HS-5 (cell line): ENCODE data around the gene RRM2.
A peak's percentile ranks its signal among the peaks of the same experiment; 100 is the strongest.

Source experiments
- DNase-seq: peaks from one replicate; pipeline ENCODE4 v3.0.0-alpha.2; 2012; ENCODE audit warnings: low read depth

RRM2 gene

GRCh38 chr2:10122500-10123280 lies at the start of gene RRM2:
Gene RRM2 (plus strand): TSS chr2:10122739. CDS start chr2:10122799, 60 bp downstream.
- DNase-seq, result peak; percentile 71

- DNase-seq, result no peak
These were observed 48.8 kb upstream of the RRM2 start for GRCh38 chr2:10073706-10074105.

GRCh38 chr2:10075101-10075500 lies 47.4 kb upstream of the RRM2 start:
- no peak for DNase-seq

GRCh38 chr2:10075571-10076209 lies 46.8 kb upstream of the RRM2 start:
- DNase-seq, result no peak

GRCh38 chr2:10076511-10076910 lies 46.0 kb upstream of the RRM2 start:
- DNase-seq, result no peak

GRCh38 chr2:10076988-10077527 lies 45.5 kb upstream of the RRM2 start:
- DNase-seq, result no peak

- DNase-seq, result no peak
These were observed 44.5 kb upstream of the RRM2 start for GRCh38 chr2:10078001-10078400.

GRCh38 chr2:10078704-10079265 lies 43.8 kb upstream of the RRM2 start:
- DNase-seq, result peak; percentile 6

GRCh38 chr2:10079266-10079869 lies 43.2 kb upstream of the RRM2 start:
- peak; percentile 15 for DNase-seq

- no peak for DNase-seq
These were observed 42.5 kb upstream of the RRM2 start, which contains the start of gene CYS1 for GRCh38 chr2:10079870-10080535. Gene CYS1 (minus strand): TSS chr2:10080411. CDS start chr2:10080223, 188 bp downstream.

- DNase-seq, result no peak
These were observed 41.8 kb upstream of the RRM2 start for GRCh38 chr2:10080536-10081304.

GRCh38 chr2:10083046-10083445 lies 39.5 kb upstream of the RRM2 start:
- no peak for DNase-seq

- no peak for DNase-seq
These were observed 38.8 kb upstream of the RRM2 start for GRCh38 chr2:10083692-10084211.

- DNase-seq, result no peak
These were observed 38.2 kb upstream of the RRM2 start for GRCh38 chr2:10084223-10084865.

GRCh38 chr2:10085043-10085667 lies 37.4 kb upstream of the RRM2 start:
- DNase-seq, result no peak

- no peak for DNase-seq
These were observed 36.9 kb upstream of the RRM2 start for GRCh38 chr2:10085668-10086059.

- DNase-seq, result no peak
These were observed 35.6 kb upstream of the RRM2 start for GRCh38 chr2:10086950-10087349.

GRCh38 chr2:10087360-10087759 lies 35.2 kb upstream of the RRM2 start:
- no peak for DNase-seq

- DNase-seq, result no peak
These were observed 32.9 kb upstream of the RRM2 start for GRCh38 chr2:10089565-10090190.
